Neural progenitor cell (in vitro differentiated cells): ENCODE data around the gene TRPM3. TPM values are rescaled to one million over a fixed set of nuclear protein-coding genes. Genes with fewer than 3 reads are reported as not detected.

ENCODE experiments used
- DNase-seq: peaks from one replicate; pipeline ENCODE4 v3.0.0-alpha.2; 2016; ENCODE audit warnings: low spot score
- H2AFZ ChIP-seq: fragments of 200-600 bp; sonication (generic); replicated peaks from 2 replicates; pipeline ENCODE4 v1.6.1; 2016; ENCODE audit warnings: antibody characterized with exemption
- H3F3A ChIP-seq: fragments of 200-600 bp; sonication (generic); 2 replicates; pipeline ENCODE4 v1.6.1; 2016; ENCODE audit warnings: antibody characterized with exemption, low read depth
- H3K27ac ChIP-seq: fragments of 200-600 bp; sonication (generic); 2 replicates; pipeline ENCODE4 v1.5.1; 2016; ENCODE audit warnings: mild to moderate bottlenecking
- H3K27me3 ChIP-seq: fragments of 200-600 bp; sonication (generic); 2 replicates; pipeline ENCODE4 v1.6.1; 2016; ENCODE audit warnings: mild to moderate bottlenecking, moderate library complexity
- H3K36me3 ChIP-seq: fragments of 200-600 bp; sonication (generic); 2 replicates; pipeline ENCODE4 v1.5.1; 2016
- H3K4me1 ChIP-seq: fragments of 200-600 bp; sonication (generic); 2 replicates; pipeline ENCODE4 v1.6.1; 2016; ENCODE audit warnings: mixed run types
- H3K4me2 ChIP-seq: fragments of 200-600 bp; sonication (generic); 2 replicates; pipeline ENCODE4 v1.6.1; 2016
- H3K4me3 ChIP-seq: fragments of 200-600 bp; sonication (generic); 2 replicates; pipeline ENCODE4 v1.5.1; 2016
- H3K79me2 ChIP-seq: fragments of 200-600 bp; sonication (generic); 2 replicates; pipeline ENCODE4 v1.6.1; 2016; ENCODE audit warnings: low read depth
- H3K9ac ChIP-seq: fragments of 200-600 bp; sonication (generic); 2 replicates; pipeline ENCODE4 v1.6.1; 2016
- H3K9me3 ChIP-seq: fragments of 200-600 bp; sonication (generic); 2 replicates; pipeline ENCODE4 v1.5.1; 2016; ENCODE audit warnings: low read depth
- H4K20me1 ChIP-seq: fragments of 200-600 bp; sonication (generic); 2 replicates; pipeline ENCODE4 v1.6.1; 2016; ENCODE audit warnings: low read depth
- H3K27ac Mint-ChIP-seq: 3 replicates; pipeline ENCODE4 v1.8.0; 2021; ENCODE audit warnings: mixed read lengths
- H3K27me3 Mint-ChIP-seq: 2 replicates; pipeline ENCODE4 v1.8.0; 2022; ENCODE audit warnings: low read depth, mild to moderate bottlenecking, inconsistent platforms, moderate library complexity, mixed read lengths; ENCODE audit not compliant: insufficient read depth
- H3K36me3 Mint-ChIP-seq: 3 replicates; pipeline ENCODE4 v1.8.0; 2021; ENCODE audit warnings: mixed read lengths
- H3K4me1 Mint-ChIP-seq: 3 replicates; pipeline ENCODE4 v1.8.0; 2021; ENCODE audit warnings: mixed read lengths
- H3K4me3 Mint-ChIP-seq: 3 replicates; pipeline ENCODE4 v1.8.0; 2021; ENCODE audit warnings: mild to moderate bottlenecking, moderate library complexity, mixed read lengths
- H3K9me3 Mint-ChIP-seq: 3 replicates; pipeline ENCODE4 v1.8.0; 2020; ENCODE audit warnings: mixed read lengths
- EZH2 ChIP-seq: fragments of 200-600 bp; sonication (generic); IDR thresholded peaks from 2 replicates; pipeline ENCODE4 v1.6.1; 2017; ENCODE audit warnings: antibody characterized with exemption, mild to moderate bottlenecking, moderate library complexity
- EZH2phosphoT487 ChIP-seq: fragments of 200-600 bp; sonication (generic); IDR thresholded peaks from 2 replicates; pipeline ENCODE4 v1.6.1; 2017; ENCODE audit warnings: antibody characterized with exemption
- total RNA-seq: library from RNA; depleted of rRNA; stranded (reverse); fragments of >200 nt; gene quantifications from 2 replicates; pipeline ENCODE4 v1.2.3, GENCODE V29; 2015; ENCODE audit warnings: low replicate concordance
- TF ChIP-seq, protein P1 (sequence below): fragments of 200-600 bp; sonication (generic); IDR thresholded peaks from 2 replicates; pipeline ENCODE4 v1.5.1; 2017; ENCODE audit warnings: antibody characterized with exemption, mild to moderate bottlenecking

Gene TRPM3
- total RNA-seq, 1 donor from 2014 or later, result 37.2 TPM

DNA sequence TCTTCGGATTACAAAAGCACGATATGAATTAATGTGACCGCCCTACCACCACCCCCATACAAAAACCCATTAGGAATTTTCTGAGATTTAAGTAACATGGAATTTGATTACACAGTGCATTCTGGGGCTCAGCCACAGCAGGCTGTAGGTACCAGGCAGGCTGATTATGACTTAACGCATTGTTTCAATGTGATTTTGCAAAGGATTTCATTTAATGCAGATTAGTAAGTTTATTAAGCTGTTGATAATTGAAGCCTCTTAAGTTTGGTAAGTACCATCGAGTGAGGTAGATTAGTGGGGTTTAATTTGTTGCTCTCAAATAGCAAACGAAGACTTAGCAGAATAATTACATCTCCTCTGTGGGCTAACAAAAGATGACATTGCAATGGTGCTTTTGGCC is 240.1 kb downstream of the TRPM3 start:
- TF ChIP-seq, protein P1, sequence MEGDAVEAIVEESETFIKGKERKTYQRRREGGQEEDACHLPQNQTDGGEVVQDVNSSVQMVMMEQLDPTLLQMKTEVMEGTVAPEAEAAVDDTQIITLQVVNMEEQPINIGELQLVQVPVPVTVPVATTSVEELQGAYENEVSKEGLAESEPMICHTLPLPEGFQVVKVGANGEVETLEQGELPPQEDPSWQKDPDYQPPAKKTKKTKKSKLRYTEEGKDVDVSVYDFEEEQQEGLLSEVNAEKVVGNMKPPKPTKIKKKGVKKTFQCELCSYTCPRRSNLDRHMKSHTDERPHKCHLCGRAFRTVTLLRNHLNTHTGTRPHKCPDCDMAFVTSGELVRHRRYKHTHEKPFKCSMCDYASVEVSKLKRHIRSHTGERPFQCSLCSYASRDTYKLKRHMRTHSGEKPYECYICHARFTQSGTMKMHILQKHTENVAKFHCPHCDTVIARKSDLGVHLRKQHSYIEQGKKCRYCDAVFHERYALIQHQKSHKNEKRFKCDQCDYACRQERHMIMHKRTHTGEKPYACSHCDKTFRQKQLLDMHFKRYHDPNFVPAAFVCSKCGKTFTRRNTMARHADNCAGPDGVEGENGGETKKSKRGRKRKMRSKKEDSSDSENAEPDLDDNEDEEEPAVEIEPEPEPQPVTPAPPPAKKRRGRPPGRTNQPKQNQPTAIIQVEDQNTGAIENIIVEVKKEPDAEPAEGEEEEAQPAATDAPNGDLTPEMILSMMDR, result no peak
- TF ChIP-seq EZH2phosphoT487 (no peak), EZH2 (no peak)
- Mint-ChIP-seq H3K27me3 (no peaks in the 10 kb centered on the region), H3K36me3 (no peaks in the 10 kb centered on the region)

DNA sequence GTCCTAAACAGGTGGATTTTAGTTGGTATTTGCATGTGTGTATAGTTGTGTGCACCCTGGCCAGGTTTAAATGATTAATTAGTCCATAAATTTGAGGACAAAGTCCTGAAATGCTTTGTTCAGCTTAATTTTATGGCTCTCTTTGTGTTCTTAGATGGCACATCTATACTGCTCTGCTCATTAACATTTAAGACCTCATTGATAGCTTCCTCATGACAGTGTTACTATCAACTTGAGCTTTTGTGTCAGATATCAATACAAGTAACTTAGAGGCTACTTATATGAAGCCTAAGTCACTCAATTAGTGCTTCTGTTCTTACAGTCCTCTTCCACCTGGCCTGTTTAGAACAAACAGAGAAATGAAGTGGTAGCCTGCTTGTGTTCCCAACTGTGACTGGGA is 240.9 kb downstream of the TRPM3 start:
- no peaks in the 10 kb centered on the region for H3K9me3 ChIP-seq
- no peaks in the 10 kb centered on the region for H3K36me3 Mint-ChIP-seq

More for the DNA sequence above, 240.1 kb downstream of the TRPM3 start:
- H3K9ac ChIP-seq, result no peak overlapping the region
- H3K27ac Mint-ChIP-seq, result no peak overlapping the region
- no peak overlapping the region for H2AFZ ChIP-seq
- H3F3A ChIP-seq, result peaks cover 26% of the 10 kb centered on the region
- H3K4me2 ChIP-seq, result peak overlapping the region; percentile 51
- H3K4me3 ChIP-seq, result peak overlapping the region; percentile 0
- no peaks in the 10 kb centered on the region for H3K9me3 Mint-ChIP-seq
- no peaks in the 10 kb centered on the region for H3K9me3 ChIP-seq
- H3K27me3 ChIP-seq, result no peaks in the 10 kb centered on the region
- H3K4me1 Mint-ChIP-seq, result peaks cover 47% of the 10 kb centered on the region
- peak overlapping the region; percentile 12 for H3K27ac ChIP-seq
- H3K79me2 ChIP-seq, result peaks cover 10% of the 10 kb centered on the region
- H3K4me3 Mint-ChIP-seq, result no peak overlapping the region
- no peaks in the 10 kb centered on the region for H3K36me3 ChIP-seq
- peak; percentile 47 for DNase-seq
- no peaks in the 10 kb centered on the region for H4K20me1 ChIP-seq
- peaks cover 55% of the 10 kb centered on the region for H3K4me1 ChIP-seq

DNA sequence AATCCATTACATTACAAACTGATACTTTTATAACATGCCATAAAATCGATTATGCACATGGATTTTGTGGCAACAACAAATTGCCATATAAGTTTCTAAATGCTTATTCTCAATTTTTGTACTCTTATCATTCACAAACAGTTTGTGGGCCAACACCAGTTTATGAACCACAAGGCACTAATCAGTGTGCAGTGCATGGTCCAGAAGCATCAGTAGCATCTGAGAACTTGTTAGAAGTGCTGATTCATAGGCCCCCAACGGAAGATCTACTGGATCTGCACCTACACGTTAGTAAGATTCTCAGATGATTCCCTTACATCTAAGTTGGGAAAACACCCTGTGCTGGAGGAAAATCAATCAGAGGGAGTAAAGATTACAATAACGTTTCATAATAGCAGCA is 242.8 kb downstream of the TRPM3 start:
- Mint-ChIP-seq H3K27me3 (no peaks in the 10 kb centered on the region), H3K4me3 (no peak overlapping the region), H3K27ac (no peak overlapping the region), H3K4me1 (peaks cover 25% of the 10 kb centered on the region), H3K9me3 (no peaks in the 10 kb centered on the region), H3K36me3 (no peaks in the 10 kb centered on the region)
- no peak overlapping the region for H3K27ac ChIP-seq
- H3K4me3 ChIP-seq, result no peak overlapping the region
- no peak for DNase-seq
- no peaks in the 10 kb centered on the region for H4K20me1 ChIP-seq
- no peak for TF ChIP-seq EZH2
- TF ChIP-seq EZH2phosphoT487, result no peak
- TF ChIP-seq, protein P1, result no peak
- peaks cover 15% of the 10 kb centered on the region for H3K79me2 ChIP-seq
- H3F3A ChIP-seq, result peaks cover 26% of the 10 kb centered on the region
- H3K36me3 ChIP-seq, result no peaks in the 10 kb centered on the region
- peaks cover 37% of the 10 kb centered on the region for H3K4me1 ChIP-seq
- H3K4me2 ChIP-seq, result no peak overlapping the region
- no peaks in the 10 kb centered on the region for H3K27me3 ChIP-seq
- no peaks in the 10 kb centered on the region for H3K9me3 ChIP-seq
- H3K9ac ChIP-seq, result no peak overlapping the region
- H2AFZ ChIP-seq, result no peak overlapping the region

More for the DNA sequence above, 240.9 kb downstream of the TRPM3 start:
- Histone ChIP-seq H3K27me3 (no peaks in the 10 kb centered on the region), H3K36me3 (no peaks in the 10 kb centered on the region), H3F3A (peaks cover 26% of the 10 kb centered on the region), H3K79me2 (peaks cover 12% of the 10 kb centered on the region), H3K9ac (no peak overlapping the region), H3K4me1 (peaks cover 53% of the 10 kb centered on the region), H3K4me3 (peak overlapping the region; percentile 0), H2AFZ (no peak overlapping the region), H3K4me2 (peak overlapping the region; percentile 51), H4K20me1 (no peaks in the 10 kb centered on the region), H3K27ac (peak overlapping the region; percentile 23)
- H3K27ac Mint-ChIP-seq, result no peak overlapping the region
- peaks cover 45% of the 10 kb centered on the region for H3K4me1 Mint-ChIP-seq
- no peak overlapping the region for H3K4me3 Mint-ChIP-seq
- no peaks in the 10 kb centered on the region for H3K27me3 Mint-ChIP-seq
- TF ChIP-seq EZH2phosphoT487 (peak; percentile 69), EZH2 (no peak)
- H3K9me3 Mint-ChIP-seq, result no peaks in the 10 kb centered on the region
- peak; percentile 29 for DNase-seq

DNA sequence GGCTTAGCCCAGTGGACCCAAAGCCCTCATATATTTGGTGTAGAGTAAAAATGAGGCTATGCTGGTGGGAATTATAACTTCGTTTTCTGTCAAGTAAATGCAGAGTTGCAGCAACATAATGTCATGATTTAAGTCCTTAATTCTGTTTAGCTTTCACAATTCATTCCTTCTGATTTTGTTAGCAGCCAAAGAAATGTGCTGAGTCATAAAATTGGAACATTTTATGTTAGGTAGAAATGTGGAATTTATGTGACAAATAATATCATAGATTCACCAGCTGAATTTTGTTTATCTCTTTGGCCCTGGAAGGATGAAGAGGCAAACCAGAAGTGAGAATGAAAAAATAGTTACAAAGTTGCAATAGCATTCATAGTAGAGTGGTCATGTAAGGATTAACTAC is 247.0 kb downstream of the TRPM3 start:
- H3K4me3 Mint-ChIP-seq, result no peak overlapping the region
- Histone ChIP-seq H3F3A (peaks cover 3% of the 10 kb centered on the region), H3K4me3 (no peak overlapping the region), H2AFZ (no peak overlapping the region), H4K20me1 (no peaks in the 10 kb centered on the region), H3K27ac (no peak overlapping the region), H3K27me3 (no peaks in the 10 kb centered on the region), H3K79me2 (peaks cover 4% of the 10 kb centered on the region), H3K4me2 (no peak overlapping the region), H3K4me1 (peaks cover 8% of the 10 kb centered on the region), H3K9ac (no peak overlapping the region), H3K9me3 (no peaks in the 10 kb centered on the region), H3K36me3 (no peaks in the 10 kb centered on the region)
- H3K27ac Mint-ChIP-seq, result no peak overlapping the region
- H3K4me1 Mint-ChIP-seq, result peaks cover 3% of the 10 kb centered on the region
- H3K36me3 Mint-ChIP-seq, result peaks cover 6% of the 10 kb centered on the region
- no peaks in the 10 kb centered on the region for H3K27me3 Mint-ChIP-seq
- no peak for DNase-seq
- H3K9me3 Mint-ChIP-seq, result peaks cover 8% of the 10 kb centered on the region
- TF ChIP-seq, protein P1, result no peak
- no peak for TF ChIP-seq EZH2phosphoT487
- no peak for TF ChIP-seq EZH2
